Karpas-422 (cell line): Measurements from ENCODE around the gene NAA80. TPM values are rescaled to one million over a fixed set of nuclear protein-coding genes. Genes with fewer than 3 reads are reported as not detected.

Experiments
- DNase-seq: peaks from one replicate; pipeline ENCODE4 v3.0.0-alpha.2; 2015
- H2AFZ ChIP-seq: fragments of 200-600 bp; sonication (generic); 2 replicates; pipeline ENCODE4 v1.6.1; 2014; ENCODE audit warnings: antibody characterized with exemption, low read length, mixed read lengths
- H3K27ac ChIP-seq: fragments of 200-600 bp; sonication (generic); 2 replicates; pipeline ENCODE4 v1.5.1; 2014; ENCODE audit warnings: mild to moderate bottlenecking, low read length, moderate library complexity
- H3K27me3 ChIP-seq: fragments of 200-600 bp; sonication (generic); 2 replicates; pipeline ENCODE4 v1.6.1; 2014; ENCODE audit warnings: low read length, mixed read lengths
- H3K36me3 ChIP-seq: fragments of 200-600 bp; sonication (generic); 2 replicates; pipeline ENCODE4 v1.6.1; 2014; ENCODE audit warnings: low read length, mixed read lengths; ENCODE audit not compliant: insufficient read depth
- H3K4me1 ChIP-seq: fragments of 200-600 bp; sonication (generic); 2 replicates; pipeline ENCODE4 v1.6.1; 2014; ENCODE audit warnings: mild to moderate bottlenecking, low read length, mixed read lengths
- H3K4me2 ChIP-seq: fragments of 200-600 bp; sonication (generic); 2 replicates; pipeline ENCODE4 v1.6.1; 2014; ENCODE audit warnings: low read length, low read depth, mild to moderate bottlenecking; ENCODE audit not compliant: poor library complexity, severe bottlenecking
- H3K4me3 ChIP-seq: fragments of 200-600 bp; sonication (generic); 2 replicates; pipeline ENCODE4 v1.5.1; 2014; ENCODE audit warnings: mild to moderate bottlenecking, antibody characterized with exemption, low read length, mixed read lengths
- H3K79me2 ChIP-seq: fragments of 200-600 bp; sonication (generic); 2 replicates; pipeline ENCODE4 v1.6.1; 2014; ENCODE audit warnings: mild to moderate bottlenecking, low read length, mixed read lengths
- H3K9ac ChIP-seq: fragments of 200-600 bp; sonication (generic); 2 replicates; pipeline ENCODE4 v1.6.0; 2014; ENCODE audit warnings: low read length
- H3K9me2 ChIP-seq: fragments of 200-600 bp; sonication (generic), shearing (Covaris generic); replicated peaks from 2 replicates; pipeline ENCODE4 v1.6.0; 2014; ENCODE audit warnings: mild to moderate bottlenecking, low read length, moderate library complexity; ENCODE audit not compliant: insufficient read depth
- H3K9me3 ChIP-seq: fragments of 300-700, 200-600 bp; sonication (generic); 2 replicates; pipeline ENCODE4 v1.6.1; 2014; ENCODE audit warnings: low read length, mixed read lengths
- H4K20me1 ChIP-seq: fragments of 200-600 bp; sonication (generic); 2 replicates; pipeline ENCODE4 v1.6.1; 2014; ENCODE audit warnings: mild to moderate bottlenecking, antibody characterized with exemption, low read length, low read depth; ENCODE audit not compliant: insufficient read depth
- total RNA-seq: library from RNA; depleted of rRNA; stranded (reverse); fragments of >200 nt; shearing (Covaris generic); gene quantifications from 2 replicates; pipeline ENCODE4 v1.2.3, GENCODE V29; 2014; ENCODE audit warnings: low replicate concordance; rRNA removed

NAA80 gene
- total RNA-seq = 18.1 and 20.3 TPM in 2 replicates

DNA sequence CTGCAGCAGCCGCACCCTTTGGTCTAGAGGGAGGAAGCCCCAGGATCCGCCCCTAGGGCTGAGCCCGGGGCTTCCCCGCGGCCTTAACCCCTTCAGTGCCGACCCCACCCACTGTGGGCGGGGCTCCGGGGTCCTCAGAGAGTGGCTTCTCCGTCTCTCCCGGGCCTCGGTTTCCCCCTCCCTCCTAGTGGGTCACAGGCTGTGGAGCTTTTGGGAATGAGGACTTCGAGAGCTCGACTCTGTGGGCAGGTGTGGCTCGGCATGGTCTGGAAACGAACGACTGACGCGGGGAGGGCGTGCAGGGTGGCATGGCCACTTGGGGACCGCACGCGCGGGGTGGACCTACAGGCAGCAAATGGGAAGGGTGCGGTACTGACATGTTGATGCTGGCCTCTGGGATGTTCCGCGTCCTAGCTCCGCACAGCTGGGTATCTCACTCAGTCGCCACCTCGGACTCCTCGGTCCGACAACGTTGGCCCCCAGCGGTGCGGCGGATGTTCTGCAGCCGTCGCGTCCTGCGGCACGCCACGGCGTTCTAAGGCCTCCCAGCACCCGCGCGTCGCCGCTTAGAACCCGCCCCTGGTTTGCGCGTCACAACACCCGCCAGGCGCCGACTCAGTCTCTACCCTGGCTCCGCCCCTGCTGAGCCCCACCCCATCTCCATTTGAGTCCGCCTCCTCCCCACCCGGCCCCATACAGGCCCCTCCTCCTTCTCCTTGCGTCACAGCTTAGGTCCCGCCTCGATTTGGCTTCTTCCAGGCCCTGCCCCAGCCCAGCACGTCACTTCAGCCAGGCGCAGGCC lies at the start of gene NAA80, which contains the start of gene HYAL3:
Gene NAA80 (minus strand): TSS at position 570 of the 802 bp plus-strand sequence. CDS start 1,942 bp downstream, outside the sequence.
Gene HYAL3 (minus strand): TSS at position 570 of the 802 bp plus-strand sequence. CDS start 3,803 bp downstream, outside the sequence.
- Histone ChIP-seq H2AFZ (peak within 1 kb of the TSS; percentile 95), H3K4me3 (peak within 1 kb of the TSS; percentile 93)

DNA sequence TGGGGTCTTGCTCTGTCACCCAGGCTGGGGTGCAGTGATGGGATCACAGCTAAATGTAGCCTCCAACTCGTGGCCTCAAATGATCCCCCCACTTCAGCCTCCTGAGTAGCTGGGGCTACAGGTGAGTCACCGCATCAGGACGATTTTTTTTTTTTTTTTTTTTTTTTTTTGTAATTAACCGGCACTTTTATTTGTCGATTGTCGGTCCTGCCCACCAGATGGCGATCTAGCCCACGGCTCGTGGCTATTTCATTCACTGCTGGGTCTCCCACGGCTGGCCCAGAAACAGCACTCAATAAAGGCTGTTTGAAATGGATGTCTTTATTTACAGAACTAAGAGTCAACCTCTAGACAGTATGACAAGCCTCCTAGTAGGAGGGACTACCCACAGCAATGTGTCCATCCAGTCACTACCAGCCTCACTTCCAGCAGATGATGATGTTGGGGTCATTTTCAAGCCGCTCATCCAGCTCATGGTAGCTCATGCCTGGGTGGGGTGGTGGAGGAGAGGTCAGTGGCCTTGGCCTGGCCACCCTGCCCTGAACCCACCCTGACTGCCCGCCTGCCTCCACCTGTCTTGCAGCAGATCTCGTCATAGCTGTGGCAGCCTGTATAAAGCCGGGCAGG lies 48.1 kb upstream of the NAA80 start:
- DNase-seq = peak; percentile 93
- Histone ChIP-seq H3K9ac (no peak overlapping the region), H3K4me2 (no peak overlapping the region), H3K4me1 (peaks cover 35% of the 10 kb centered on the region), H2AFZ (no peak overlapping the region), H3K9me2 (no peaks in the 10 kb centered on the region), H3K4me3 (no peak overlapping the region), H3K79me2 (peaks cover 24% of the 10 kb centered on the region), H3K9me3 (no peaks in the 10 kb centered on the region), H3K27ac (no peak overlapping the region), H3K36me3 (no peaks in the 10 kb centered on the region), H4K20me1 (no peaks in the 10 kb centered on the region), H3K27me3 (no peaks in the 10 kb centered on the region)

More for the DNA sequence above, at the start of gene NAA80, which contains the start of gene HYAL3:
- H3K27ac ChIP-seq = peak within 1 kb of the TSS; percentile 44; the same call in 1 of the 2 replicates
- no peaks in the 10 kb centered on the region for H3K9me2 ChIP-seq
- H3K4me2 ChIP-seq = peak within 1 kb of the TSS; percentile 92
- peak; percentile 100 for DNase-seq
- H3K36me3 ChIP-seq = no peaks in the 10 kb centered on the region
- H3K9me3 ChIP-seq = no peaks in the 10 kb centered on the region
- H3K79me2 ChIP-seq = peaks cover 7% of the 10 kb centered on the region; the same call in 1 of the 2 replicates
- H3K4me1 ChIP-seq = peaks cover 21% of the 10 kb centered on the region
- no peaks in the 10 kb centered on the region for H3K27me3 ChIP-seq
- no peaks in the 10 kb centered on the region for H4K20me1 ChIP-seq
- peak within 1 kb of the TSS; percentile 91 for H3K9ac ChIP-seq

GRCh38 chr3:50345586-50346234 lies 46.5 kb upstream of the NAA80 start, which contains the start of gene ZMYND10:
ZMYND10 (minus strand) TSS chr3:50345732; CDS start chr3:50345579, 153 bp downstream.
- DNase-seq = peak; percentile 82
- Histone ChIP-seq H3K27me3 (no peaks in the 10 kb centered on the region), H3K27ac (no peak within 1 kb of the TSS), H3K79me2 (peaks cover 15% of the 10 kb centered on the region), H3K4me2 (peak within 1 kb of the TSS; percentile 45), H3K36me3 (no peaks in the 10 kb centered on the region), H3K4me3 (peak within 1 kb of the TSS; percentile 36; the same call in 1 of the 2 replicates), H3K4me1 (peaks cover 36% of the 10 kb centered on the region), H4K20me1 (no peaks in the 10 kb centered on the region), H3K9ac (no peak within 1 kb of the TSS), H3K9me3 (no peaks in the 10 kb centered on the region), H3K9me2 (no peaks in the 10 kb centered on the region), H2AFZ (no peak within 1 kb of the TSS)

GRCh38 chr3:50345008-50345407 lies 45.8 kb upstream of the NAA80 start:
- no peak overlapping the region for H3K4me3 ChIP-seq
- no peaks in the 10 kb centered on the region for H4K20me1 ChIP-seq
- H3K79me2 ChIP-seq = peaks cover 15% of the 10 kb centered on the region
- no peaks in the 10 kb centered on the region for H3K27me3 ChIP-seq
- H2AFZ ChIP-seq = no peak overlapping the region
- DNase-seq = no peak
- H3K4me2 ChIP-seq = no peak overlapping the region
- no peaks in the 10 kb centered on the region for H3K36me3 ChIP-seq
- no peaks in the 10 kb centered on the region for H3K9me2 ChIP-seq
- peaks cover 38% of the 10 kb centered on the region for H3K4me1 ChIP-seq
- H3K9me3 ChIP-seq = no peaks in the 10 kb centered on the region
- H3K9ac ChIP-seq = no peak overlapping the region
- no peak overlapping the region for H3K27ac ChIP-seq

DNA sequence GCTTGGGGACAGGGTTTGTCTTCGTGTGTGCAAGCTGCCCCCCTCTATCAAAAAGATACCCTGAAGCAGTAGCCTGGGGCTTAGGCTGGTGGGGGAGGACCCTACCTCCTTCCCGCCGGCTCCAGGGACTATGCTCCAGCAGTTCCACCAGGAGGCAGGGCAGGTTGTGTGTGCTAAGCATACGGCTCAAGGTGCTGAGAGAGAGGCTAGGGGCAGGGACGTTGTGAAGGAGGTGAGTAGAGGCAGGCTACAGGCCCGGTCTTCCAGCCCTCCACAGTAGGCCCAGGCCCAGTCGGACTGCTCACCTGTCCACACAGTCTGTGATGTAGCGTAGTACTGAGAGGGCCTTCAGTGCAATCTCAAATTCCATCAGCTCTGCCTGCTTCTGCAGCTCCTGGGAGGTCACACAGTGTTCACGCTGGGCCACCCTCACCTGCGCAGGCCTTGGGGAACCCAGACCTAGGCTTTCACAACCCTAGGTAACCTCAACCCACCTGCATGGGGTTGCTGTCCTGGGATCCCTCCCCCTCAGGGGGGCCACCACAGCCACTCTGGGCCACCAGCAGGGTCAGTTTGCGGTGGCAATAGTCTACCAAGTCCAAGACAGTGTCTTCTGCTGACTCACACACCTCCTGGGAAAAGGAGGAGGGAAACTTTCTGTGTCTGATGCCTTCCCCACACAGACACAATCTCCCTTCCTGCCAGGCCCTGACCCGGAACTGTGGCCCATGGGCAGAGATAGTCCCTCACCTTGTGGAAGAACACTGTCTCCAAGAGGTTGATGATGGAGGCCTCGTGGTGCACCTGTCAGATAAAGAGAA lies 43.8 kb upstream of the NAA80 start:
- H3K4me1 ChIP-seq = peaks cover 43% of the 10 kb centered on the region

DNA sequence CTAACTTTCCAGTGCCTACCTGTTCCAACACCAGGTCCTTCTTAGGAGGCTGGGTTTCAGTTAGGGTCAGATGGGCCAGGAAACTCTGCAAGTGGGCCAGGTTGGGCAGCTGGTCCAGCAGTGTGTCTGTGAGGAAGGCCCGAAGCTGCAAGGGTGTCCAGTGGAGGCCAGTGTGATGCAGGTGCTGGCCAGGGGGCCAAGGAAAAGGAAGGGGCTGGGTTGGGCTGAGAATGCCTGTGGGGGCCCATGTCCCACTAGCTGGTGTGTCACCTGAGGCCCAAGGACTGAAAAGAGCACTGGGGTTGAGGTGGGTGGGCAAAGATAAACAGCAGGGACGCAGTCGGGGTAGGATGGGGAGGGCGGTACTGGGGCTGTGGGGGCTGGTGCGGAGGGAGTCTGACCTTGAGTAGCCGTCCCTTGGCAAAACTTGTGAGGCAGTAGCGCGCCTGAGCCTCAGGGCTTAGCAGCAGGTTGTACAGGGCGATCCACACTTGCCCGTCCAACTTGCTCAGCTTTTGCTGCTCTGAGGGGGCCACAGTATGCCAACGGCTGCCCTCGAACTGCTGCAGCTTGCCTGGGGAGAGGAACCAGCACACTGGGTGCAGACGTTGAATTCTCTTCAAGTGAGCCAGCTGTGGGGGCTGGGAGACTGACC lies 42.9 kb upstream of the NAA80 start:
- Histone ChIP-seq H3K27ac (no peak overlapping the region), H3K36me3 (no peaks in the 10 kb centered on the region), H3K79me2 (peaks cover 29% of the 10 kb centered on the region), H3K9ac (peak overlapping the region; percentile 99), H2AFZ (no peak overlapping the region), H3K4me3 (no peak overlapping the region), H3K9me3 (no peaks in the 10 kb centered on the region), H3K9me2 (no peaks in the 10 kb centered on the region), H3K27me3 (no peaks in the 10 kb centered on the region), H3K4me1 (peaks cover 48% of the 10 kb centered on the region), H3K4me2 (peak overlapping the region; percentile 97), H4K20me1 (no peaks in the 10 kb centered on the region)
- DNase-seq = no peak

More for the DNA sequence above, 43.8 kb upstream of the NAA80 start:
- no peaks in the 10 kb centered on the region for H3K9me3 ChIP-seq
- H4K20me1 ChIP-seq = no peaks in the 10 kb centered on the region
- H3K27ac ChIP-seq = no peak overlapping the region
- no peaks in the 10 kb centered on the region for H3K36me3 ChIP-seq
- H2AFZ ChIP-seq = no peak overlapping the region
- no peaks in the 10 kb centered on the region for H3K9me2 ChIP-seq
- no peak overlapping the region for H3K4me3 ChIP-seq
- no peak overlapping the region for H3K9ac ChIP-seq
- no peak for DNase-seq
- H3K27me3 ChIP-seq = no peaks in the 10 kb centered on the region
- peaks cover 23% of the 10 kb centered on the region for H3K79me2 ChIP-seq
- H3K4me2 ChIP-seq = no peak overlapping the region

DNA sequence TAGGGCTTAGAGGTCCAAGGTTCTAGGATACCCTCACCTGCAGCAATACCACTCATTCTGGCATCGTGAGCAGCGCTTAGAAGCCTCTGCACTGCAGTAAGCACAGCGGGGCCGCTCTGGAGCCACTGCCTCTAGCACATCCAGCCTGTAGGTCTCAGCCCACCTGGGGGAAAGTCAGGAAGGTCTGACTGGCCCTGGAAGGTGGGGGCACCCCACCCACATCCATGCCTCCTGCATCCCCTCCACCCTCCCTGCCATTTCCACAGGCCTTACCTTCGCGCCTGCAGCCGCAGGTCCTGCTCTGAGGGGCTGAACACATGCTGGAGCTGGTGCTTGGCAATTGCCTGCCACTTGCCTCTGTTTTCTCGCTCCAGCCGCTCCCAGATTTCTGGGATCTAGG lies 42.3 kb upstream of the NAA80 start:
- Histone ChIP-seq H3K27ac (peak overlapping the region; percentile 91; the same call in 1 of the 2 replicates), H3K9me3 (no peaks in the 10 kb centered on the region), H3K4me3 (peak overlapping the region; percentile 95), H3K4me1 (peaks cover 48% of the 10 kb centered on the region), H4K20me1 (peaks cover 3% of the 10 kb centered on the region; the same call in 1 of the 2 replicates), H3K36me3 (peaks cover 2% of the 10 kb centered on the region; the same call in 1 of the 2 replicates), H3K9me2 (no peaks in the 10 kb centered on the region), H3K9ac (peak overlapping the region; percentile 99), H3K79me2 (peaks cover 35% of the 10 kb centered on the region), H2AFZ (no peak overlapping the region; the same call in 1 of the 2 replicates), H3K4me2 (peak overlapping the region; percentile 97), H3K27me3 (no peaks in the 10 kb centered on the region)
- no peak for DNase-seq
